Astrocyte (in vitro differentiated cells and primary cell): Measurements from ENCODE around the gene PRR7. TPM values are rescaled to one million over a fixed set of nuclear protein-coding genes. Genes with fewer than 3 reads are reported as not detected.

Experiments
- DNase-seq: peaks from one replicate; pipeline ENCODE4 v3.0.0-alpha.2; 2010; ENCODE audit warnings: low read depth
- FAIRE-seq: peaks from 2 replicates; lab custom pipeline; 2011; peaks lifted over from hg19 to GRCh38; lab: Jason Lieb, UNC
- H2AFZ ChIP-seq: 2 replicates; pipeline ENCODE4 v1.6.0; 2012; ENCODE audit warnings: low read depth, low read length, inconsistent platforms
- H3K27ac ChIP-seq: 2 replicates; pipeline ENCODE4 v1.5.1; 2011; ENCODE audit warnings: low read depth, low read length, inconsistent platforms
- H3K27me3 ChIP-seq: 2 replicates; pipeline ENCODE4 v1.6.0; 2011; ENCODE audit warnings: low read length, inconsistent platforms; ENCODE audit not compliant: insufficient read depth
- H3K36me3 ChIP-seq: 2 replicates; pipeline ENCODE4 v1.5.1; 2011; ENCODE audit warnings: low read length, inconsistent platforms; ENCODE audit not compliant: insufficient read depth
- H3K4me1 ChIP-seq: 2 replicates; pipeline ENCODE4 v1.5.1; 2011; ENCODE audit warnings: low read length, inconsistent platforms; ENCODE audit not compliant: insufficient read depth
- H3K4me2 ChIP-seq: 2 replicates; pipeline ENCODE4 v1.6.0; 2012; ENCODE audit warnings: low read length, inconsistent platforms
- H3K4me3 ChIP-seq: 2 replicates; pipeline ENCODE4 v1.5.1; 2011; ENCODE audit warnings: low read depth, mild to moderate bottlenecking, low read length, inconsistent platforms; ENCODE audit not compliant: insufficient read depth
- H3K79me2 ChIP-seq: 2 replicates; pipeline ENCODE4 v1.6.0; 2012; ENCODE audit warnings: mild to moderate bottlenecking, low read length, inconsistent platforms; ENCODE audit not compliant: insufficient read depth
- H3K9ac ChIP-seq: 2 replicates; pipeline ENCODE4 v1.6.0; 2012; ENCODE audit warnings: mild to moderate bottlenecking, low read length, inconsistent platforms
- H3K9me3 ChIP-seq: 2 replicates; pipeline ENCODE4 v1.5.1; 2012; ENCODE audit warnings: low read depth, mild to moderate bottlenecking, low read length, inconsistent platforms; ENCODE audit not compliant: insufficient read depth
- H4K20me1 ChIP-seq: 2 replicates; pipeline ENCODE4 v1.6.0; 2012; ENCODE audit warnings: low read length, inconsistent platforms; ENCODE audit not compliant: insufficient read depth
- H3K27ac Mint-ChIP-seq: one replicate; pipeline ENCODE4 v1.8.0; 2021; ENCODE audit warnings: mild to moderate bottlenecking, mixed read lengths; ENCODE audit not compliant: unreplicated experiment
- H3K27me3 Mint-ChIP-seq: one replicate; pipeline ENCODE4 v1.8.0; 2021; ENCODE audit warnings: low read depth, mixed read lengths; ENCODE audit not compliant: unreplicated experiment
- H3K36me3 Mint-ChIP-seq: one replicate; pipeline ENCODE4 v1.8.0; 2021; ENCODE audit warnings: low read depth, mixed read lengths; ENCODE audit not compliant: unreplicated experiment
- H3K4me1 Mint-ChIP-seq: one replicate; pipeline ENCODE4 v1.8.0; 2021; ENCODE audit warnings: low read depth, mixed read lengths; ENCODE audit not compliant: unreplicated experiment
- H3K4me3 Mint-ChIP-seq: one replicate; pipeline ENCODE4 v1.8.0; 2021; ENCODE audit warnings: mild to moderate bottlenecking, moderate library complexity, mixed read lengths; ENCODE audit not compliant: unreplicated experiment
- H3K9me3 Mint-ChIP-seq: one replicate; pipeline ENCODE4 v1.8.0; 2021; ENCODE audit warnings: mild to moderate bottlenecking, mixed read lengths; ENCODE audit not compliant: unreplicated experiment
- EZH2 ChIP-seq: IDR thresholded peaks from 2 replicates; pipeline ENCODE4 v1.6.1; 2012; ENCODE audit warnings: mild to moderate bottlenecking, low read length, inconsistent platforms; ENCODE audit not compliant: insufficient read depth
- total RNA-seq: library from RNA; stranded (reverse); gene quantifications from 2 replicates; pipeline ENCODE4 v1.2.1, GENCODE V29; 2021
- TF ChIP-seq, protein P1 (sequence below): IDR thresholded peaks from 2 replicates; pipeline ENCODE4 v1.5.1; 2011; ENCODE audit warnings: low read depth, mild to moderate bottlenecking, inconsistent platforms, low read length, moderate library complexity; ENCODE audit not compliant: insufficient read depth

PRR7 gene
- total RNA-seq, 1 donor from 2014 or later = 9.9 TPM

DNA sequence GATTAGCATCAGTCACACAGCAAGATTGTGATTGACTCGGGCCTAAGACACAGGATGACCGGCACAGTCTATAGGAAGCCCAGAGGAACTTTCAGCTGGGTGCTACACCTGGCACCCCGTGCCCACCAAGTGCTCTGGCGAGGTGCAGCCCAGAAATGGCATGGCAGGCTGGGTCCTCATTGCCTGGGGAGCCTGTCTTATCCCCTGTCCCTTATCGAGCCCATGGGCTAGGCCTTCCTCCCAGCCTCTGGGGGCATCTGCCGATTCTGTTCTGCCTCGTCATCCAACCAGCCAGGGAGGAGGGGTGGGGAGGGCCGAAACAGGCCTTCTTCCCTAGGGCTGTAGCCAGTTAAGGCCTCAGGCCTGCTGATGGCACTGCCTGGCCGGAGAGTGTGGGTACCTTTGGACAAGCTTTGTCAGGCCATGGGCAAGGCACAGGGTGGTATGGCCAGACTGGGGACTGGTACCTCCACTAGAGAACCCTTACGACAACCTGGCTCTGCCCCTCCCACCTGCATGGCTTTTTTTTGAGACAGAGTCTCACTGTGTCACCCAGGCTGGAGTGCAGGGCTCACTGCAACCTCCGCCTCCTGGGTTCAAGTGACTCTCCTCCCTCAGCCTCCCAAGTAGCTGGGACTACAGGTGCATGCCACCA lies 18.6 kb upstream of the PRR7 start:
- H3K36me3 Mint-ChIP-seq = peaks cover 4% of the 10 kb centered on the region
- Histone ChIP-seq H3K79me2 (peaks cover 38% of the 10 kb centered on the region), H3K36me3 (no peaks in the 10 kb centered on the region), H3K9ac (peak overlapping the region; percentile 93), H2AFZ (no peak overlapping the region), H4K20me1 (peaks cover 44% of the 10 kb centered on the region), H3K27ac (no peak overlapping the region), H3K27me3 (no peaks in the 10 kb centered on the region), H3K4me1 (peaks cover 13% of the 10 kb centered on the region), H3K4me2 (peak overlapping the region; percentile 96), H3K9me3 (no peaks in the 10 kb centered on the region), H3K4me3 (peak overlapping the region; percentile 76)
- peaks cover 3% of the 10 kb centered on the region for H3K27me3 Mint-ChIP-seq
- no peak overlapping the region for H3K27ac Mint-ChIP-seq
- FAIRE-seq = no peak
- peaks cover 9% of the 10 kb centered on the region for H3K4me1 Mint-ChIP-seq
- TF ChIP-seq EZH2 = no peak
- TF ChIP-seq, protein P1, sequence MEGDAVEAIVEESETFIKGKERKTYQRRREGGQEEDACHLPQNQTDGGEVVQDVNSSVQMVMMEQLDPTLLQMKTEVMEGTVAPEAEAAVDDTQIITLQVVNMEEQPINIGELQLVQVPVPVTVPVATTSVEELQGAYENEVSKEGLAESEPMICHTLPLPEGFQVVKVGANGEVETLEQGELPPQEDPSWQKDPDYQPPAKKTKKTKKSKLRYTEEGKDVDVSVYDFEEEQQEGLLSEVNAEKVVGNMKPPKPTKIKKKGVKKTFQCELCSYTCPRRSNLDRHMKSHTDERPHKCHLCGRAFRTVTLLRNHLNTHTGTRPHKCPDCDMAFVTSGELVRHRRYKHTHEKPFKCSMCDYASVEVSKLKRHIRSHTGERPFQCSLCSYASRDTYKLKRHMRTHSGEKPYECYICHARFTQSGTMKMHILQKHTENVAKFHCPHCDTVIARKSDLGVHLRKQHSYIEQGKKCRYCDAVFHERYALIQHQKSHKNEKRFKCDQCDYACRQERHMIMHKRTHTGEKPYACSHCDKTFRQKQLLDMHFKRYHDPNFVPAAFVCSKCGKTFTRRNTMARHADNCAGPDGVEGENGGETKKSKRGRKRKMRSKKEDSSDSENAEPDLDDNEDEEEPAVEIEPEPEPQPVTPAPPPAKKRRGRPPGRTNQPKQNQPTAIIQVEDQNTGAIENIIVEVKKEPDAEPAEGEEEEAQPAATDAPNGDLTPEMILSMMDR = no peak
- DNase-seq = no peak
- H3K4me3 Mint-ChIP-seq = peak overlapping the region; percentile 86
- no peaks in the 10 kb centered on the region for H3K9me3 Mint-ChIP-seq

DNA sequence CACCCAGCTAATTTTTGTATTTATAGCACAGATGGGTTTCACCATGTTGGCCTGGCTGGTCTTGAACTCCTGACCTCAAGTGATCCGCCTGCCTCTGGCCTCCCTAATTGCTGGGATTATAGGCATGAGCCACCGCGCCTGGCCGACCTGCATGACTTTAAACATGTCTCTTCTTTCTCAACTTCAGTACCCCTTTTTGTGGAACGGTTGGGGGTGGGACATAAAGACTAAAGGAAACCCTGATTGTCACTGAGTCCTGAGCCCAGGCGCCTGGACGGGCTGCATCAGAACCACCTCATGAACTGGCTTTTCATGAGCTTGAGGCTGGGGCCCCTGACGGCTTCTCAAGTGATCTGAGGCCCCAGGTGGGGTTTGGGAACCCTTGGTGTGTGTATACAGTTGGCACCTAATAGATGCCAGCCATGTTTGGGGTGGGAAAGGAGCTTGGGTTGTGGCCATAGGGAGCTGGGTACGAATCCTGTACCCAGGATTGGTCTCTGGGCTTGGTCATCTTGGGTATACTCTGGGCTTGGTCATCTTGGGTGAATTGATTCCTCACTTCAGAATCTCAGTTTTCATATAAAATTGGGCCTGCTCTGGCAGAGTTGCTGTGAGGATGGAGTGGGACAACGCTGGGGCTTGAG lies 17.9 kb upstream of the PRR7 start:
- Histone ChIP-seq H3K4me3 (no peak overlapping the region), H3K36me3 (no peaks in the 10 kb centered on the region), H3K27me3 (no peaks in the 10 kb centered on the region), H3K9me3 (no peaks in the 10 kb centered on the region), H3K79me2 (peaks cover 38% of the 10 kb centered on the region), H4K20me1 (peaks cover 44% of the 10 kb centered on the region), H2AFZ (no peak overlapping the region), H3K9ac (peak overlapping the region; percentile 18), H3K27ac (no peak overlapping the region), H3K4me2 (peak overlapping the region; percentile 2), H3K4me1 (peaks cover 13% of the 10 kb centered on the region)
- Mint-ChIP-seq H3K27ac (no peak overlapping the region), H3K9me3 (no peaks in the 10 kb centered on the region), H3K4me3 (no peak overlapping the region), H3K4me1 (peaks cover 9% of the 10 kb centered on the region), H3K36me3 (peaks cover 4% of the 10 kb centered on the region), H3K27me3 (peaks cover 3% of the 10 kb centered on the region)
- FAIRE-seq = no peak
- no peak for DNase-seq
- TF ChIP-seq, protein P1 = no peak
- TF ChIP-seq EZH2 = no peak
